GM20000 (cell line): Measurements from ENCODE around the gene CISH.
A peak's percentile ranks its signal among the peaks of the same experiment; 100 is the strongest.

Experiments
- DNase-seq: peaks from one replicate; pipeline ENCODE4 v3.0.0; 2012; ENCODE audit warnings: low spot score
- CTCF ChIP-seq: IDR thresholded peaks from 2 replicates; pipeline ENCODE4 v1.5.1; 2012; ENCODE audit warnings: mild to moderate bottlenecking, control low read depth; ENCODE audit errors: extremely low read depth, missing control alignments

Gene CISH

GRCh38 chr3:50585919-50586762 lies 25.4 kb downstream of the CISH start:
- peak; percentile 44 for DNase-seq
- no peak for TF ChIP-seq CTCF

GRCh38 chr3:50584391-50584790 lies 27.2 kb downstream of the CISH start:
- DNase-seq = no peak

GRCh38 chr3:50583897-50584296 lies 27.7 kb downstream of the CISH start:
- no peak for TF ChIP-seq CTCF
- no peak for DNase-seq

More at GRCh38 chr3:50584391-50584790, 27.2 kb downstream of the CISH start:
- no peak for TF ChIP-seq CTCF

- no peak for TF ChIP-seq CTCF
These were observed 29.5 kb downstream of the CISH start for GRCh38 chr3:50582083-50582482.

GRCh38 chr3:50581459-50581842 lies 30.1 kb downstream of the CISH start:
- DNase-seq = no peak
- TF ChIP-seq CTCF = no peak

More at GRCh38 chr3:50582083-50582482, 29.5 kb downstream of the CISH start:
- no peak for DNase-seq

GRCh38 chr3:50580683-50581458 lies 30.7 kb downstream of the CISH start:
- no peak for TF ChIP-seq CTCF
- no peak for DNase-seq

- TF ChIP-seq CTCF = no peak
- DNase-seq = no peak
These were observed 34.2 kb downstream of the CISH start for GRCh38 chr3:50577348-50577747.
